Activated gamma-delta T cell treated with anti-CD3 and anti-CD28 coated beads, Interleukin-2, amount 50 U/mL, for 16 hours (primary cell): Measurements from ENCODE around the gene DAZAP1.
"Not testable (repeated sequence)": the region's sequence is repeated elsewhere in the genome, so short reads cannot be mapped to it uniquely, and the experiment has no call there.

Source experiments
- DNase-seq: peaks from one replicate; pipeline ENCODE4 v3.0.0-alpha.2; 2020; ENCODE audit warnings: low read depth

DAZAP1 gene

GRCh38 chr19:1411255-1412191 lies 4.1 kb downstream of the DAZAP1 start:
- DNase-seq, result no peak

DNA sequence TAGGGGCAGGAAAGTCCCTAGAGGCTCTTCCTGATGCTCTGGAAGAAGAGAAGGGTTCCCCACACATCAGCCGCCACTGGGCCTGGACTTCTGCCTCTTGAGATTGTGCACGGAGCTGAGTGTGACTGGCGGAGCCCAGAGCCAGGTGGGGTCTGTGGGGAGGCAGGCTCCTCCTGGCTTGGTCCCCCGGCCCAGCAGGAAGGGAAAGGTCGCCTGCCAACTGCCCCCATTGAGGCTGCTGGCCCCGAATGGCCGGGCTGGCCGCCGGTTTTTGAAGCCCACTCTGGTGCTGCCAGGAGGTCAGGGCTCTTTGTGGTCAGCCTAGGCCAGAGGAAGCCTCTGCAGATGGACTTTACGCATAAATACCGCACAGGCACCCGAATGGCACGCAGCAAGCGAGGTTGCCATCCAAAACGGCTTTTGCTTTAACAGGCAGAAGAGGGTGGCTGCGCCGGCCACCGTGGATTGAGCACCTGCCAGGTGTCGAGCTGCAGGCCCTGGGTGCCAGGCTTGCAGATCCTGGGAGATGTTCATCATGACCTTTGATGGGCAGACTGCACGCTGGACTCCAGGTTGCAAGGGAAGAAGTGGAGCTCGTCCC lies 5.0 kb downstream of the DAZAP1 start:
- DNase-seq, result no peak

DNA sequence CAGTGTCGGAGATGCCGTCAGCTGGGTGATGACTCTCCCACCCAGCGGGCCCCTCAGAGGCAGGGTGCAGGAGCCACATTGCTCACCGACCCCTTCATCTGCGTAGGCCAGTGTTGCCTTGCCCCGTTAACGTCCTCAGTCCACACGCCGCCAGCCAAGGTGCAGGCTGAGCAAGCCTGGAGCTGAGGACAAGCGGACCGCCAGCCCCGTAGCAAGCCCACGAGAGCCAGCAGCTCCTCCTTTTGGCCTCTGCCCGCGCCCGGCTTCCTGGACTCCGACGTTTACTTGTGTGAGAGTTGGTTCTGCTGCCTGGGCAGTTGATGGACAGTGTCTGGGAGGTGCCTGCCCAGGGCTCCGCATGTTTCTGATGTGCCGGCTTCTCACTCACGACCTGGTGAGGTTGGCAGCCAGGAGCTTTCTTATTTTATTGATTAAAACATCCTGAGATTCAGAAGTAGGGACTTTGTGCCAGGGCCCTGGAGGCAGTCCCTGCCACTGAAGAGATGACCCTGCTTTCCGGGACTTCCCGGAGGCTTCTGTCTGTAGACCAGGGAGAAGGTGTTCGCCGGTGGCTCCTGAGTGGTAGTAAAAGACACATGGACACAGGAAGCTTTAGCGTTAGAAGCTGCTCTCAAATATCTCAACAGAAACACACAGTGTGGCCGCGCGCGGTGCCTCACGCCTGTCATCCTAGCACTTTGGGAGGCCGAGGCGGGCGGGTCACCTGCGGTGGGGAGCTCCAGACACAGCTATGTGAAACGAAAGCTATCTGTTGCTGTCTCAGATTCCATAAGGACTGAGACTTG lies 5.8 kb downstream of the DAZAP1 start:
- DNase-seq, result no peak

GRCh38 chr19:1416014-1416841 lies 8.8 kb downstream of the DAZAP1 start:
- no peak for DNase-seq

DNA sequence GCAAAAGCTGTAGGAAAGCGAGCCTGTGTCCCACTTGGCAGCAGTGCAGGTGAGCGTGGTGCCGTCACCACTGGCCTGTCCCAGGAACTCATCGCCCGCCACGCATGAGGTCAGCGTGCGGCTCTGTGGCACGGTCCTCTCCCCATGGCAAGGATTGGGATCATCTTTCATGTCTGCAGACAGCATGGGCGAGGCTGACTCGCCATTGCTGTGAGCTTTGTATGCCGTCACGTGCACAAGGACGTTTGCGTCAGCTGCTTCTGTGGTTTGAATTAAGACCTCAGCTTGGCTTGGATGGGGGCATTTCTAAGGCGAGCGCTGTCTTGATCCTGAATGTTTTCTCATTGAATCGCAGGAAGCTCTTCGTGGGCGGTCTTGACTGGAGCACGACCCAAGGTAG lies 9.8 kb downstream of the DAZAP1 start:
- DNase-seq, result no peak

DNA sequence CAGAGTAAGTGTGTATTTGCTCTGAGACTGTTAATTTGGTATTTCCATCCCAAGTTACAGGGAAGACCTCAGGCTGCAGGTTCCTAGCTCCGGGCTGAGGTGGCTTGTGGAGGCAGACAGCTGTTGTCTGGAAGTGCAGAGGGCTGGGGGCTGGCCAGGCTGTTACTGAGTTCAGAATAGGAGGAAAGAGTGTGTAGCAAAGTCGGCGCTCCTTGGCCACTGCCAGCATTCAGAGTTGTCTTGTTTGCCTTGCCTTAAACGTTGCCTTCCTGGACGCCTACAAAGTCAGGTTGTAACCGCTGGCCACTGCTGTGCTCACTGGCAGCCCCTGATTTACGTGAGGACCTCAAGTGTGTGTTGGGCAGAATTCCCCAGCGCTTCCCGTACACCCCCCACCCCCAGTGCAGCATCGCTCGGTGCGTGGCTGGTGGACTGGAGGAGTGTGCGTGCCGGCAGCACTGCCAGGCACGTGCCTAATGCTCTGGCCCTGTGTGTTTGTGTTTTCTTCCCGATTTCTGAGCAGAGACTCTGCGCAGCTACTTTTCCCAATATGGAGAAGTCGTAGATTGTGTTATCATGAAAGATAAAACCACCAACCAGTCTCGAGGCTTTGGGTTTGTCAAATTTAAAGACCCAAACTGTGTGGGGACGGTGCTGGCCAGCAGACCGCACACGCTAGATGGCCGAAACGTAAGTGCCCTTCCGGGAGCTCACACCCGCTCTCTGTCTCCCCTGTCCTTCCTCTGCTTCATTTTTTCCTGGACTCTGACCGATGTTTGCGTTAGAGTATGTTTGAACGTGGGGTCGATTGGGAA lies 10.5 kb downstream of the DAZAP1 start:
- DNase-seq, result no peak

- DNase-seq, result no peak
These were observed 11.1 kb downstream of the DAZAP1 start for GRCh38 chr19:1418496-1418775.

DNA sequence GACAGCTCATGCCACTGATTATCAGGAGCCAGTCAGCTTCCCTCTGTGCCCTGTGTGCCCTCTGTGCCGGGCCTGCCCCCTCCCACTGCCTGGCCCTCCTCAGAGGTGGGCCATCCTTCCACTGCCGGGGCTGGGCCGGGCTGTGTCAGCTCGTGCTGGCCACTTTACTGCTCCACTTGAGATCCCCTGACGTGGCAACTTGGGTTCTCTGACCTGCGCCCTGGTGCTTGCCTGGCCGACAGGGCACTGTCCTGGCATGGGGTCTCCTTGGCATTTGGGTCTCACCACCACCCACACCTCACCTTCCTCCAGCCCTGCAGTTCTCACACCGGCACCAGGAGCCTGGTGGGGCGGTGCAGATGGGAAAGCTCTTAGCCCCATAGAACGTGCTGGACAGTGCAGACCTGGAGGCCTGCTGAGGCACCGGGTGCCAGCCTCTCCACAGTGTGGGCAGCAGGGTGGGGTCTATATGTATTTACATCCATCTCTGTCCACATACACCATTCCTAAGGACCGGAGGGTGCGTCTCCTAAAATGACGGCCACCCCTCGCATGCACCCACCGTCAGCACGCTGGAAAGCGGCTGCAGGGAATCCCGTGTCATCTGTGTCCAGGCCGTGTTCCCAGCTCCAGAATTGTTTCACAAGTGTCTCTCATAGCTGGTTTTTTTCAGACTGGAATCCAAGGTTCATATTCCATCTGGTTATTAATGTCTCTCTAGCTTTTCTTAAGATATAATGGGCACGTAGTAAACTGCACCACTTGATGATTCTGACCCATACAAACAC lies 11.8 kb downstream of the DAZAP1 start:
- DNase-seq, result no peak

- not testable (repeated sequence) for DNase-seq
These were observed 12.7 kb downstream of the DAZAP1 start for GRCh38 chr19:1420085-1420484.

DNA sequence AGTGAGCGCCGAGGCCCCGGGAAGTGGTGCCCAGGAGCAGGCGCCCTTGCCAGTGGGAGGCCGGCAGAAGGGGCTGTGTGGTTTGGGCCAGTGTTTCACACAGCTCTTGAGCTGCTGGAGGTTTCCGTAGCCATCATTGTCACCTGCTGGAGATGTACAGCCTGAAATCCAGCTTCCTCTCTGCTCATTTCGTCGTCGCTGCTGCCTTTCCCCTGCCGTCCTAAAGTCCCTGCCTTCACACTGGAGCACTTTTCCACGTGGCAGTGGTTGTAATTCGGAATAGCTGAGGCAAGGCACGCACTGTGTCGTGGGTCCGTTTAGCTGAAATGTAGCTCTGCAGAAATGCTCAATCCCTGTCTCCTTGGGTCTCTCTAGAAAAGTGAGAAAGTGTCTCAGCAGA lies 13.2 kb downstream of the DAZAP1 start:
- DNase-seq, result no peak

DNA sequence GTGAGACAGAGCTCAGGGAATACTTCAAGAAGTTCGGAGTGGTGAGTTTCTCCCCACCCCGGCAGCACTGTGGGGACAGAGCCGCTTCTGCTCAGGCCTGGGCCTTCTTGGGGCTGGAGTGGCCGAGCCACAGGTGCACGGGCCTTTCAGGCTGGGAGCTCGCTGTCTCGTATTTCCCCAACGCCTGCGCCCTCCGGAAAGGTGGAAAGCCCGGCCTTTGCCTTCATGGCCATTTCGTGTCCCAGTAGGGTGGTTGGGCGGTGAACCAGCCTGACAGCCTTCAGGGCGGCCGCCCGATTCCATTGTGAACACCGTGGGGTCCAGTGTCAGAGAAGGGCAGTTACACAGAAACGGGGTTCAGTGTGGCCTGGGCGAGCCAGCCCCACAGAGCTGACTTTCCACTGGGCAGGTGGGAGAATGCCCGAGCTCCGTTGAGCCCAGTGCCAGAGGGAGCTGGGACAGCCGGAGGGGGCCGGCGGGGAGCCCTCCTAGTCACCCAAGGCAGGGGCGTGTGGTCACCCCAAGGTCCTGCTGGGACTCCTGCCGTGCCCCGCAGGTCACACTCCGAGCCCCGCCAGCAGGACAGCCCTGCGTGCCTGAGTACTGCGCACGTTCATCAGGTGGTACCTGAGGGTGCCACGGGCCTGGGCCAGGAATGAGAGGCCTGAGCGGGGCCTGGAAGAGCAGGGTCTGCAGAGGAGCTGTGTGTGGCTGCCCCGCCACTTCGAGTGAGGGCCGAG lies 14.0 kb downstream of the DAZAP1 start:
- no peak for DNase-seq

GRCh38 chr19:1421958-1422305 lies 14.5 kb downstream of the DAZAP1 start:
- DNase-seq, result no peak

DNA sequence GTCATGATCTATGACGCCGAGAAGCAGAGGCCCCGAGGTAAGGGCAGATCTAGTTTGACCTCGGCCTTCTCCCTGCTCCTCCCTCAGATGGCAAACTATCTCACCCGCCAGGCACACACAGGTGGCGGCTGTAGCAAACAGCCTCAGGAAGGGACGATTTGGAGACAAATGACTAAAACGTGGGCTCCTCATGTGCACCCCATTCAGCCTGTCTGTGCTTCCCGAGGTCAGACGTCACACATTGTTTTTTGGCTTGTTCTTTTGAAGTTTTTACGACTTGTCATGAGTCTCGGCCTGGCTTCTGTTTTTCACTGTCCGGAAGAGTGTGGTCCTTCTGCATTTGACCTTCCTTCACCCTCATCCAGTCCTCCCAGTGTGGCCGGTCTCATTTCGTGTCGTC lies 15.0 kb downstream of the DAZAP1 start:
- no peak for DNase-seq

GRCh38 chr19:1422943-1423342 lies 15.6 kb downstream of the DAZAP1 start:
- no peak for DNase-seq

GRCh38 chr19:1423436-1424191 lies 16.2 kb downstream of the DAZAP1 start:
- no peak for DNase-seq

DNA sequence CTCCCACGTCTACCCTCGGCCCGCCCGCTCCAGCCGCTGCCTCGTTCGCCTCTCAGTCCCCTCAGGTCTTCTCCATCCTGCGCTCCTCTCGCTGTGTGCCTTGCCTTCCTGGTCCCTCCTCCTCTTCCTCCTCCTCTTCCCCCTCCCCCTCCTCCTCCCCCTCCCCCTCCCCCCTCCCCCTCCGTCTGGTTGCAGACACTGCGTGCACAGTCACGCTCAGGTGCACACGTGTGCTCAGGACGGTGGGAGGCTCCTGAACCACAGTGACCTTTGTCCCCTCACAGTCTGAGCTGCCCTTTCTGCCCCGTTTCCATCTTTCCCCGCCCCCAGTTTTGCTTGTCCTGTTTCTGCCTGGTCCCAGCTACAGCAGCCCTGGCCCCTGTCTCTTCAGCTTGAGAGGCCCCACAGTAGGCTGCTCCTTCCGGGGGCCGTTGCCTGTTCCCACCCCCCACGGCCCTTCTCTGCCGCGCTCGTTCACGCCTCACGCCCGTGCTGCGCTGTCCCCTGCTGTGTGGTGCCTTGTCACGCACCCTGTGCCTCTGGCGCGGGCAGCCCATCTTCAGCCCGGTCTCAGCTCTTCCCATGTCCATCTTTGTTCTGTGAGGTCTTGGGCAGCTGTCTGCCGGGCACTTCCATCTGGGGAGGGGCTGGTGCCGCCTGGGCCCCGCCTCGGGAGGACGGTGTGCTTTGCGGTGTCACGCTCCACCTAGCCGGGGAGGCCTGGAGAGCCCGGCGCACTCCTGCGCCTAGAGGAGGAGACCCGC lies 17.0 kb downstream of the DAZAP1 start:
- no peak for DNase-seq

GRCh38 chr19:1425102-1425837 lies 17.9 kb downstream of the DAZAP1 start:
- DNase-seq, result no peak

GRCh38 chr19:1425902-1426301 lies 18.5 kb downstream of the DAZAP1 start:
- no peak for DNase-seq
